ENCODE results near the gene GALNT2. TPM values are rescaled to one million over a fixed set of nuclear protein-coding genes. Genes with fewer than 3 reads are reported as not detected.

GALNT2 gene
- total and polyA plus RNA-seq, 3 donors from 2014 or later: 63.0 to 135 (median 114) TPM

GRCh38 chr1:230157420-230158390 lies 90.7 kb downstream of the GALNT2 start:
- H3K36me3 ChIP-seq (ENCODE audit: low read depth, missing control alignments): no peaks in the 10 kb centered on the region
- H3K27ac ChIP-seq: no peak overlapping the region
- peak; percentile 28 for DNase-seq
- no peak for TF ChIP-seq POLR2A (IDR thresholded peaks at IDR 0.05)
- H3K4me3 ChIP-seq: no peak overlapping the region
- H3K27me3 ChIP-seq: no peaks in the 10 kb centered on the region
- H3K9me3 ChIP-seq: no peaks in the 10 kb centered on the region
- 65 to 67% methylated on average over 12 of the region's 12 CpGs for WGBS, 2 donors
- H3K4me1 ChIP-seq: peaks cover 51% of the 10 kb centered on the region
- intact Hi-C loops (cut with DNase I; ENCODE audit: low total_unique reads): no loop called here

- intact Hi-C loops (cut with DNase I; ENCODE audit: low total_unique reads): no loop called here
- Histone ChIP-seq H3K4me3 (no peak overlapping the region), H3K9me3 (no peaks in the 10 kb centered on the region), H3K4me1 (peaks cover 43% of the 10 kb centered on the region), H3K36me3 (ENCODE audit: low read depth, missing control alignments) (no peaks in the 10 kb centered on the region), H3K27me3 (no peaks in the 10 kb centered on the region), H3K27ac (peak overlapping the region in 1 of 2 donors; percentile 43)
- DNase-seq: peak; percentile 13
- TF ChIP-seq CTCF (IDR thresholded peaks at IDR 0.05) (no peak), POLR2A (IDR thresholded peaks at IDR 0.05) (no peak)
- 65 to 72% methylated on average over 12 of the region's 12 CpGs for WGBS, 2 donors
Observed at GRCh38 chr1:230158415-230159291, 91.6 kb downstream of the GALNT2 start.

GRCh38 chr1:230159580-230159979 lies 92.5 kb downstream of the GALNT2 start:
- Histone ChIP-seq H3K27ac (peak overlapping the region in 1 of 2 donors; percentile 7), H3K9me3 (no peaks in the 10 kb centered on the region), H3K36me3 (ENCODE audit: low read depth, missing control alignments) (no peaks in the 10 kb centered on the region), H3K4me3 (no peak overlapping the region), H3K27me3 (no peaks in the 10 kb centered on the region), H3K4me1 (peaks cover 37% of the 10 kb centered on the region)
- intact Hi-C loops (cut with DNase I; ENCODE audit: low total_unique reads): no loop called here
- DNase-seq: no peak
- TF ChIP-seq POLR2A (IDR thresholded peaks at IDR 0.05): no peak
- no peak for TF ChIP-seq CTCF (IDR thresholded peaks at IDR 0.05)
- WGBS, 2 donors: 91% methylated on average over 6 of the region's 6 CpGs

GRCh38 chr1:230160957-230161771 lies 94.1 kb downstream of the GALNT2 start:
- TF ChIP-seq POLR2A (IDR thresholded peaks at IDR 0.05): no peak
- TF ChIP-seq CTCF (IDR thresholded peaks at IDR 0.05): no peak
- Histone ChIP-seq H3K36me3 (ENCODE audit: low read depth, missing control alignments) (no peaks in the 10 kb centered on the region), H3K9me3 (no peaks in the 10 kb centered on the region), H3K27me3 (no peaks in the 10 kb centered on the region), H3K27ac (no peak overlapping the region), H3K4me1 (peaks cover 31% of the 10 kb centered on the region), H3K4me3 (no peak overlapping the region)
- intact Hi-C loops (cut with DNase I; ENCODE audit: low total_unique reads): no loop called here
- DNase-seq: peak; percentile 17
- WGBS, 2 donors: 74 to 85% methylated on average over 8 of the region's 8 CpGs
